ENCODE data around the gene ALDOB.
"Not testable (repeated sequence)": the region's sequence is repeated elsewhere in the genome, so short reads cannot be mapped to it uniquely, and the experiment has no call there.

Gene ALDOB

DNA sequence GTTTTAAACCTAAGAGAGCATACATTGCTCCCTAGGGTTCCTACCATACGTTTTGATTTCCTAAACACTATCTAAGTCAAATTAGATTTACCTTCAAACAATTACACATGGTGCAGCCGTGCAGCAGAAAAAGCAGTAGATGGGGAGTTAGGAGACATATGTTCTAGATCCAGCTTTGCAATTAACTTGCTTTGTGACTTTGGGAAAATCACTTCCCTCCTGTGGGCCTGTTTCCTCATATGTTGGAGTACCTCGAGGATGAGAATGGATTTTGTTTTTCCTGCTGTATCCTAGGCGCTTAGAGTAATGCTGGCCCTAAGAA lies 37.9 kb downstream of the ALDOB start:
- Histone ChIP-seq H3K27ac (peak overlapping the region; percentile 85), H3K36me3 (peaks cover 60% of the 10 kb centered on the region), H3K27me3 (ENCODE audit: insufficient read depth, low read depth, severe bottlenecking) (no peaks in the 10 kb centered on the region), H3K9me3 (ENCODE audit: severe bottlenecking) (no peaks in the 10 kb centered on the region), H3K4me3 (ENCODE audit: low read depth, low read length) (peak overlapping the region; percentile 78)
- TF ChIP-seq, protein P1, sequence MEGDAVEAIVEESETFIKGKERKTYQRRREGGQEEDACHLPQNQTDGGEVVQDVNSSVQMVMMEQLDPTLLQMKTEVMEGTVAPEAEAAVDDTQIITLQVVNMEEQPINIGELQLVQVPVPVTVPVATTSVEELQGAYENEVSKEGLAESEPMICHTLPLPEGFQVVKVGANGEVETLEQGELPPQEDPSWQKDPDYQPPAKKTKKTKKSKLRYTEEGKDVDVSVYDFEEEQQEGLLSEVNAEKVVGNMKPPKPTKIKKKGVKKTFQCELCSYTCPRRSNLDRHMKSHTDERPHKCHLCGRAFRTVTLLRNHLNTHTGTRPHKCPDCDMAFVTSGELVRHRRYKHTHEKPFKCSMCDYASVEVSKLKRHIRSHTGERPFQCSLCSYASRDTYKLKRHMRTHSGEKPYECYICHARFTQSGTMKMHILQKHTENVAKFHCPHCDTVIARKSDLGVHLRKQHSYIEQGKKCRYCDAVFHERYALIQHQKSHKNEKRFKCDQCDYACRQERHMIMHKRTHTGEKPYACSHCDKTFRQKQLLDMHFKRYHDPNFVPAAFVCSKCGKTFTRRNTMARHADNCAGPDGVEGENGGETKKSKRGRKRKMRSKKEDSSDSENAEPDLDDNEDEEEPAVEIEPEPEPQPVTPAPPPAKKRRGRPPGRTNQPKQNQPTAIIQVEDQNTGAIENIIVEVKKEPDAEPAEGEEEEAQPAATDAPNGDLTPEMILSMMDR (IDR thresholded peaks at IDR 0.05; ENCODE audit: low read depth, low read length): no peak
- DNase-seq: no peak

DNA sequence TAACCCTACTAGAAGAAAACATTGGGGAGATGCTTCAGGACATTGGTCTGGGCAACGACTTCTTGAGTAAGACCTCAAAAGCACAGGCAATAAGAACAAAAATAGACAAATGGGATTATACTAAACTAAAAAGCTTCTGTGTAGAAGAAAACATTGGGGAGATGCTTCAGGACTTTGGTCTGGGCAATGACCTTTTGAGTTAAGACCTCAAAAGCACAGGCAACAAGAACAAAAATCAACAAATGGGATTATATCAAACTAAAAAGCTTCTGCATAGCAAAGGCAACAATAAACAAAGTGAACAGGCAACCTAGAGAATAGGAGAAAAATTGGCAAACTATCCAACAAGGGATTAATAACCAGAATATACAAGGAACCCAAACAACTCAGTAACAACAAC lies 40.9 kb downstream of the ALDOB start:
- H3K36me3 ChIP-seq: peaks cover 44% of the 10 kb centered on the region
- TF ChIP-seq, protein P1 (IDR thresholded peaks at IDR 0.05; ENCODE audit: low read depth, low read length): no peak
- no peaks in the 10 kb centered on the region for H3K9me3 ChIP-seq (ENCODE audit: severe bottlenecking)
- no peak overlapping the region for H3K27ac ChIP-seq
- H3K4me3 ChIP-seq (ENCODE audit: low read depth, low read length): no peak overlapping the region
- H3K27me3 ChIP-seq (ENCODE audit: insufficient read depth, low read depth, severe bottlenecking): no peaks in the 10 kb centered on the region
- no peak for DNase-seq

DNA sequence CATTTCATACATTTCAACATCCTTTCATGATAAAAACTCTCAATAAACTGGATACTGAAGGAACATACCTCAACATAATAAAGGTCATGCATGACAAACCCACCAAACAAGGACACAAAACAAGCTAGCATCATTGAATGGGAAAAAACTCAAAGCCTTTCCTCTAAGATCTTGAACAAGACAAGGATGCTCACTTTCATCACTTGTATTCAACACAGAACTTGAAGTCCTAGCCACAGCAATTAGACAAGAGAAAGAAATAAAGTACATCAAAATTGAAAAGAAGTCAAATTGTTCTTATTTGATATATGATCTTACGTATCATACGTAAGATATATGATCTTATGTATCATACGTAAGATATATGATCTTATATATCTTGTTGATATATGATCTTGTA lies 42.4 kb downstream of the ALDOB start:
- H3K27me3 ChIP-seq (ENCODE audit: insufficient read depth, low read depth, severe bottlenecking): no peaks in the 10 kb centered on the region
- TF ChIP-seq, protein P1 (IDR thresholded peaks at IDR 0.05; ENCODE audit: low read depth, low read length): no peak
- no peak for DNase-seq
- H3K4me3 ChIP-seq (ENCODE audit: low read depth, low read length): no peak overlapping the region
- H3K36me3 ChIP-seq: peaks cover 55% of the 10 kb centered on the region
- no peaks in the 10 kb centered on the region for H3K9me3 ChIP-seq (ENCODE audit: severe bottlenecking)
- H3K27ac ChIP-seq: no peak overlapping the region

DNA sequence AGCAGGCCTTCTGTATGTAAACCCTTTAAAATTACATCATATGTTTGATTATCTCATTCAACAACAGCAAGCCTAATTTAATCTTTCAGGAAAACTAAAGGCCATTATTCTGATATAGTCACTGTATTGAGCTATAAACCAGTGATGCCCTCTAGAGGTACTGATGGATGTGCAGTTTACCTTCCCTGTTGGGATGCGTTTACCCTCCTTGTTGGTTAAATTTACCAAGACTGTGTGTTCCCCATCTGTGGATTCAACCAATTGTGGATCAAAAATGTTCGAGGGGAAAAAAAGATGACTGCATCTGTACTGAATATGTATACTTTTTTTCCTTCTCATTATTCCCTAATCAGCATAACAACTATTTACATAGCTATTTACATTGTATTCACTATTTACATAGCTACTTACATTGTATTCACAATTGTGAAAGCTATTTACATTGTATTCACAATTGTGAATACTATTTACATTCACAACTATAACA lies 47.0 kb downstream of the ALDOB start:
- Histone ChIP-seq H3K36me3 (peaks cover 34% of the 10 kb centered on the region), H3K27ac (no peak overlapping the region), H3K27me3 (ENCODE audit: insufficient read depth, low read depth, severe bottlenecking) (no peaks in the 10 kb centered on the region), H3K4me3 (ENCODE audit: low read depth, low read length) (no peak overlapping the region), H3K9me3 (ENCODE audit: severe bottlenecking) (peaks cover 4% of the 10 kb centered on the region)
- no peak for DNase-seq
- TF ChIP-seq, protein P1 (IDR thresholded peaks at IDR 0.05; ENCODE audit: low read depth, low read length): peak; percentile 65

DNA sequence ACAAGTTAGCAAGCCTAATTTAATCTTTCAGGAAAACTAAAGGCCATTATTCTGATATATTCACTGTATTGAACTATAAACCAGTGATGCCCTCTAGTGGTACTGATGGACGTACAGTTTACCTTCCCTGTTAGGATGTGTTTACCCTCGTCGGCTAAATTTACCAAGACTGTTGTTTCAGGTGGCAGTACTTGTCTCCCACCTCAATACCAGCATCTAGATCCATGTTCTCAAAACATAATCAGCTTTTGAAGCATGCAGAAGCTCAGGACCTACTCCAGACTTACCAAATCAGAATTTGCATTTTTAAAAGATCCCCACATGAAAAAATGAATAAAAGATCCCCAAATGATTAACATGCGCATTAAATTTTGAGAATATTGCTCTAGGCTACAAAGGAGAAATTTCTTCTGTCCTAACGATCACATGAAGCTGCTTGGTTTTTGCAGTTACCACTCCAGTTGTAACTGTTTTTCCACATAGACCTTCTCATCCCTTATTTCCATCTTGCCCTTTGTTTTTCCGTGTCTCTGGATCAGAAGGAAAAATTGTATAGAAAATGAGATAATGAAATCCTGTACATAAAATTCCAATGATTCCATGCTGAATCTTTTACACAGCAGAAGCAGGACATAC lies 47.6 kb downstream of the ALDOB start:
- H3K27ac ChIP-seq: no peak overlapping the region
- H3K4me3 ChIP-seq (ENCODE audit: low read depth, low read length): no peak overlapping the region
- peaks cover 34% of the 10 kb centered on the region for H3K36me3 ChIP-seq
- peaks cover 4% of the 10 kb centered on the region for H3K9me3 ChIP-seq (ENCODE audit: severe bottlenecking)
- H3K27me3 ChIP-seq (ENCODE audit: insufficient read depth, low read depth, severe bottlenecking): no peaks in the 10 kb centered on the region
- TF ChIP-seq, protein P1 (IDR thresholded peaks at IDR 0.05; ENCODE audit: low read depth, low read length): peak; percentile 72
- DNase-seq: peak; percentile 36

DNA sequence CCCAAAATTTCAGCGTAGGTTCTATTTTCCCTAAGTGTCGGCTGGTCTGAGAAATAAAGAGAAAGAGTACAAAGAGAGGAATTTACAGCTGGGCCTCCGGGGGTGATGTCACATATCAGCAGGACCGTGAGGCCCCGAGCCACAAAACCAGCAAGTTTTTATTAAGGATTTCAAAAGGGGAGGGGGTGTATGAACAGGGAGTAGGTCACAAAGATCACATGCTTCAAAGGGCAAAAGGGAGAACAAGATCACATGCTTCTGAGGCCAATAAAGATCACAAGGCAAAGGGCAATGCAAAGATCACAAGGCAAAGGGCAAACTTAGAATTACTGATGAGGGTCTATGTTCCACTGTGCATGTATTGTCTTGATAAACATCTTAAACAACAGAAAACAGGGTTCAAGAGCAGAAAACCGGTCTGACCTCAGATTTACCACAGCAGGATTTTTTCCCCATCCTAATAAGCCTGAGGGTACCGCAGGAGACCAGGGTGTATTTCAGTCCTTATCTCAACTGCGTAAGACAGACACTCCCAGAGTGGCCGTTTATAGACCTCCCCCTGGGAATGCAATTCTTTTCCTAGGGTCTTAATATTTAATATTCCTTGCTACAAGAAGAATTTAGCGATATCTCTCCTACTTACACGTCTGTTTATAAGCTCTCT lies 50.6 kb downstream of the ALDOB start, which contains the start of gene BAAT:
TSS of gene BAAT (minus strand) at position 134 of the 664 bp plus-strand sequence. CDS start 13,602 bp downstream, outside the sequence.
- H3K4me3 ChIP-seq (ENCODE audit: low read depth, low read length): not testable (repeated sequence)

More for the DNA sequence above, 50.6 kb downstream of the ALDOB start, which contains the start of gene BAAT:
- H3K27ac ChIP-seq; H3K27me3 ChIP-seq (ENCODE audit: insufficient read depth, low read depth, severe bottlenecking); DNase-seq; H3K9me3 ChIP-seq (ENCODE audit: severe bottlenecking): not testable (repeated sequence)
- H3K36me3 ChIP-seq: peaks cover 23% of the 10 kb centered on the region
